HG02798 (cell line): ENCODE data around the gene DIP2C.

Source experiments
- ATAC-seq: cut with Tn5 transposase; IDR thresholded peaks from one replicate; pipeline ENCODE4 v1.9.1; 2021; ENCODE audit warnings: mild to moderate bottlenecking; ENCODE audit not compliant: unreplicated experiment, poor library complexity

The DIP2C gene

DNA sequence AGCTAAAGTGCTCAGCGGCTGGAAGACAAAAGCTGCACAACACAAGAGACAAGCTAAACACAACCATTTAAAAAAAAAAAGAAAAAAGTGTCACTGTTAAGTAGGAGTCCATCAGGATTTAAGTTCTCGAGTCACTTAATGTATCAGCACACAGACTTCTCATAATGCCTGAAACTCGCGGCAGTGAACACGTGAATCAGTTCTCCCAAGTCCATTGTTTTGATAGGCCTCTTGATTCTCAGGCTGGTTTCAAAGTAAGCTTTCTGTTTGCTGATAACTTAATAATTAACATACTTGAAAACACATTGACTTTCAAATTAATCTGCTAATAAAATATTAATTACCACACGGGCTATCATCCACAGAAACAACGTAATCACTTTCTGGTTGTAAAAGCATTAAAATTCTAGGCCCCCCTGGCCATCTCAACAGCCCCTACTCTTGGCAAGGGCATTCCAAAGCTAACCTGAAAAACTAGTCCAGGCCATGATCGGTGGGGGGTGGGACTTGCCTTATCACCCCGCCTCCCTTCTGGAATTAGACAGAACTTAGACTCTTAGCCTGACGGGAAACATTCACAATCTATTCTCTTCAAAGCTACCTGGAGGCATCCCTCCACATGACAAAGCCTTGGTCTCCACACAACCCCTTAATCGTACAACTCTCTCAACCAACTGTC is 129.0 kb downstream of the DIP2C start:
- no peak for ATAC-seq

DNA sequence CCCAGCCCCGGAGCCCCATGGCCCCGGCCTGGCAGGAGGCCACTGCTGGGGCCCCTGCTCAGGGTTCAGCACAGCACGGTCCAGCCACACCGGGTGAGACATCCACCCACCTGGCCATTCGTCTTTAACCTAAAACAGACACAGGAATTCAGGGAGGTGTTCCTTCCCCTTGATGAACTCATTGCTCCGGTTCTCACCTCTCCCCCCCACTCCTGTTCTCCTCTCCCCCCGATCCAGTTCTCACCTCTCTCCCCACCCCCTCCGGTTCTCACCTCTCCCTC is 129.8 kb downstream of the DIP2C start:
- no peak for ATAC-seq

DNA sequence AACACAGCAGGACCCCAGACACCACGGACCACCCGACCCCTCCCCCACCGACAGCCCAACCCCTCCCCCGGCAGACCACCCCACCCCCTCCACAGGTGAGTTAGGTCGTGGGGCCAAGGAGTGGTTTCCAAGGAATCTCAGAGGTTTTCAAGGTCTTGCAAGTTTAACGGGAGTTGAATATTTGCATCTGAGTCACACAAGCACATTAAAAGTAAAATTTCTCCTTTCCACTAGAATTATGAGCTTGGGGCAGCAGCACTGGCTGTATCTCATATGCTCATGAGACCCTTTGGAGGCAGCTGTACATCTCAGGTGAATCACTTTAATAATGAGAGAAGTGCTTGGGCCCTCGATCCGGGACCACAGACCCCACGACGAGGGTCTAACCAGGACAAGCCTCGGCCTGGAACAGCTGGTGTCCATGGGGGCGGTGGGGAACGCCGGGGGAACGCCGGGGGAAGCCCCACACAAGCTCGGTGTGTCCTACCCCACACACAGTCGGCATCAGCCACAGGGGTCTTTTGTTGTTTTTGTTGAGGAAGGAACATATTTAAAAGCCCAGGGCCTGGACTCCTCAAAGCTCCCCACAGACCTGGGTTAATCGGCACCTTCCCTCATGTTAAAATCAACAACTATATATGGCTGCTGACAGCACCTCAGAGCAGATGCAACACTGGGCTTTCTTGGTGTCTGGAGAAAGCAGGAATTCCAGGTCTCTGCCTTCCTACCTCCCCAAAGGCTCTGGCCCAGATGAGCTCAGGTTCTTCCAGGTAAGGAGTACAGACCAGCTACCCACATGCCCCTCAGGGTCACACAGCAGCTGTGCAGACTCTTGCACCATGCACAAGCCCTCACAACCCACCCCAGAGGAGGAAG is 130.3 kb downstream of the DIP2C start:
- no peak for ATAC-seq

DNA sequence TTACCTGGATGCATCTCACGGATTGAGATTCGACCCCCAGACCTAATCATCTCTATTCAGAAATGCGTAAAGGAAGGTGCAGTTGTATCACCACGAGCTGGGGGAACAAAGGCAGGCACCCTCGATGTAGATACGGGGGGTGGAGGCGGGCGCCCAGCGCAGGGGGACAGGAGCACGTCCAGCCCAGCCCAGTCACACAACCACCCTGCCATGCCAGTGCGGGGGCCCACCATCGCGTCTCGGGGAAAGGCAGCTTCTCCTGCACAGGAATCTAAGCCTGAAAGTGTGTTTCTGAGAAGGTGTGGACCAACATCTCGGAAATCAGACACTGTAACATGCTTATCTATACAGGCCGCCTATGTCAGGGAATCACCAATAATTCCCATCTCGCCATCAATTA is 131.1 kb downstream of the DIP2C start:
- no peak for ATAC-seq

DNA sequence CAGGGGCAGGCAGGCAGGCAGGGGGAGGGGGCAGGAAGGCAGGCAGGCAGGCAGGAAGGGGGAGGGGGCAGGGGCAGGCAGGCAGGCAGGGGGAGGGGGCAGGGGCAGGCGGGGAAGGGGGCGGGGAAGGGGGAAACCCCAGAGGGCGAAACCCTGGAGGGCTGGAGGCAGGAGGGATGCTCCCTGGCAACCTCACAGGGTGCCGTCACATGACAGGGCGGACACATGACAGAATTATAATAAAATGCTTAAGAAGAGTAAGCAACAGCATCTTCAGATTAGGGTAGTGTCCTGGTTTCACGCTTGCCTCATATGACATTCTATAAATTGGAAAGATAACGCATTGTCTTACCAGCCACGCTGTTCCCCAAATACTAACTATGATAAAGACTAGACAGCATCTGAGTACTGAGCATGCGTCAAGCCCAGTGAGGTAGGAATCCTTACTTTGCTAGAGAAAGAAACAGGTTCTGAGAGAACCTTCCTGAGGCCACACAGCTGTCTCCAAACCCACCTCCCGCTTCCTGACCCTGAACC is 131.6 kb downstream of the DIP2C start:
- no peak for ATAC-seq

DNA sequence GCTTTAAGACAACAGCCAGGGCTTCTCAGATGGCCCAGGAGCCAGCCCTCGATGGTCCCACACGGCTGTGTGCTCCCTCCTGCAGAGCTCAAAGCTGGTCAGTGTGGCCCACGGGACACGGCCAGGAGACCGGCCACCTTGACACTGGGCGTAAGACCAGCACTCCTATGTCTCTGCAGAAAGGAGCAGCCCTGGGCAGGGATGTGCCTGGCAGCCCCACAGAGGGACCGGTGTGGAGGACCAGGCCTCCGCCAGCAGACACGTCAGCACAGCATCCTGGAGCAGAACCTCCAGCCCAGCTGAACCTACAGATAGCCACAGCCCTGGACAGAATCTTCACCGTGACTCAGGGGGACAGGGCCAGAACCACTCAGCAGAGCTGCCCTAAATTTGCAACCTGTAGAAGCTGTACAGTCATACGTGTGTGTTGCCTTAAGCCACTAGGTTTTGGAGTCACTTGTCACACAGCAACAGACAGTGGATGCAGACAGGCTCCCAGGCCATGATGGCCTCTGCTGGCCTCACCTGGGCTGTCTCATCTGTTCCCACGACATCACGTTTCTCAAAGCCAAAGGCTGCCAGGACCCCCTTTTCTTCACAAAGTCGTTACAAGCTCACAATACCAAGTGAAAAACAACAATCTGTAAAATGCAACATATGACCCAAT is 132.4 kb downstream of the DIP2C start:
- no peak for ATAC-seq

DNA sequence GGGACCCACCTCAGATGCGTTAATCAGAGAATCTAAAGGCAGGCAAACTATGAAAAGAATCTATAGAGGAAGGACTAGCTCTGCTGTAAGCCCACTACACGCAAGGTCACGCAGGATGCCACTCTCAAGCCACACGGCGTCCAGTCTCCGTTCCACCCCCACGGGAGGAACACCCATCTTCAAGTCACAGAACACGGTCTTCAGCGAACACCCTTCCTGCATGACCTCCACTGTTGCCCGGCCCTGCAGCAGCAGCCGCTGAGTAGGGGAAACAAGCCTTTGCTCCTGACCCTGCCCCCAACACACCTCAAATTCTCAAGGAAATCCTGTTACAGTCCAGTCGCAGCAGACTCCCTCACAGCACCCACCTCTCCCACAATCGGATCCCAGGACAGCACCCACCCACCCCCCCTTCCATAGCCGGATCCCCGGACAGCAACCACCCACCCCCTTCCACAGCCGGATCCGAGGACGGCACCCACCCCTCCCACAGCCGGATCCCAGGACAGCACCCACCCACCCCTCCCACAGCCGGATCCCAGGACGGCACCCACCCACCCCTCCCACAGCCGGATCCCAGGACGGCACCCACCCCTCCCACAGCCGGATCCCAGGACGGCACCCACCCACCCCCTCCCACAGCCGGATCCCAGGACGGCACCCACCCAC is 133.7 kb downstream of the DIP2C start:
- ATAC-seq: no peak

DNA sequence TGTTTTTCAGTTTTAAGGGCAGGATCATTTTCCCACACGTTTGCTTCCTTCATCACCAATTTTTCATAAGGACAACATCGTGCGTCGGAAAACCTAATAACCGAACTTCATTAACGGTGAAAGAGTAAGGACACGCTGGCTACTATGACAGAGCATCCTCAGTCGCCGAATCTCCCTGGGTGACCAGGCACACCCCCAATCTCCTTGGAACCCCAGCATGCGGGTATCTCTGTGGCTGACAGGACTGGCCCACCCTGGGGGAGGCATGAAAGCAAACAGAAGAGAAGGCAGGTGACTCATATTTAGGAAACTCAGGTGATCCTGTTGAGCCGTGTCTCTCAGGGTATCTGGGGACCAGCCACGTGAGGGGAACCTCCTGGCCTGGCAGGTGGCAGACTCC is 134.2 kb downstream of the DIP2C start:
- ATAC-seq: no peak

DNA sequence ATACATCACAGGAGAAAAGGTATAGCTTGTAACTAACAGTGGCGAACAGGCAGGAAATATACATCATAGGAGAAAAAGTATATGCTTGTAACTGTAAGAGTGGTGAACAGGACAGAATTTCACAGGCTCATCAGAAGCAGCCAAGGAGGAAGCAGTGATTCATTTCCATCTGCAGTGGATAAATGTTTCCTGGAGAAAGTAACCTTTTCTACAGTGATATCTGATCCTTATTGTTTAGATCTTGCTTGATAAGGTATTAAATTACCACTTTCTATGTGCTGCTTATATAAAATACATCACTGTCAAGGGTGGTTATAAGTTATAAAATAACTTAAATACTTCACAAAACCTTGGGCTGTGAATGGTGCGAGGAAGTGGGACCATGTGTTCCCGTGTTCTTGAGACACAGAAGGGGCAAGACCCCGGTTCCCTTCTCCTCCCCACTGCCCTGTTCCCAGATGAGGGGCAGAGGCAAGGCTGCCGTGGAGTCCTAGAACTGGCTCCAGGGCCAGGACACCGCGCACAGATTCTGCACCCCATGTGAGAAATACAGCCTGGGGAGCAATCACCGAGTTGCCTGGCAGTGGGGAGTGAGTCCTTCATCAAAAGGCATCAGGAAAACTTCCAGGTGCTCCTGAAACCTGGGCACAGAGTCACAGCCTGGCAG is 135.2 kb downstream of the DIP2C start:
- ATAC-seq: no peak

DNA sequence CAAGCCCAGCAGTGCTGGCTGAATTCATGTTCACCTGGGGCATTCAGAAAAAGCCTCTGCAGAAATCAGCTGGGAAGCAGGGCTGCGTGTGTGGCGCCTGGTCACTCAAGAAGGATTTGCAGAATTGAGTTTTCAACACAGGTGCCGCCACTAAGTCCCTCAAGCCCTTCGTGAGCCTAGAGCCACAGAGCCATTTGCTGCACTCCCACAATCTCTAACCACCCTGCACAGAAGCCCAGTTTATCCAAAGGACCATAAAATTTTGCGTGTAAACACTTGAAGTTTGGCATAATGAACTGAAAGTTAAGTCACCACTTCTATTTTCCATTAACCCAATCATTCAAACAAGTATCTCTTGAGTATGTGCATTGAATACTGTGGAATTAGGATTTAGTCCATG is 136.2 kb downstream of the DIP2C start:
- no peak for ATAC-seq

DNA sequence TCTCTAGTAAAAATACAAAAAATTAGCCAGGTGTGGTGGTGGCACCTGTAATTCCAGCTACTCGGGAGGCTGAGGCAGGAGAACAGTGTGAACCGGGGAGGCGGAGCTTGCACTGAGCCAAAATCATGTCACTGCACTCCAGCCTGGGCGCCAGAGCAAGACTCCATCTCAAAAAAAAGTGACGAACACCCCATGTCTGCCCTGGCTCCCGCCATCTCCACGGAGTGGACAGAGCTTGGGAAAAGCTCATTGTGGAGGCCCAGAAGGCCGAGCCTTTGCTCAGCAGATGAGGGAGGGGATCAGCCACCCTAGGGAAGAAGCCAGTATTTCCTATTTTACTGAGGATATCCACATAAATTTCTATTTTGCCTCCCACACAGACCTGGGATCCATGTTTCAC is 136.8 kb downstream of the DIP2C start:
- ATAC-seq: no peak

DNA sequence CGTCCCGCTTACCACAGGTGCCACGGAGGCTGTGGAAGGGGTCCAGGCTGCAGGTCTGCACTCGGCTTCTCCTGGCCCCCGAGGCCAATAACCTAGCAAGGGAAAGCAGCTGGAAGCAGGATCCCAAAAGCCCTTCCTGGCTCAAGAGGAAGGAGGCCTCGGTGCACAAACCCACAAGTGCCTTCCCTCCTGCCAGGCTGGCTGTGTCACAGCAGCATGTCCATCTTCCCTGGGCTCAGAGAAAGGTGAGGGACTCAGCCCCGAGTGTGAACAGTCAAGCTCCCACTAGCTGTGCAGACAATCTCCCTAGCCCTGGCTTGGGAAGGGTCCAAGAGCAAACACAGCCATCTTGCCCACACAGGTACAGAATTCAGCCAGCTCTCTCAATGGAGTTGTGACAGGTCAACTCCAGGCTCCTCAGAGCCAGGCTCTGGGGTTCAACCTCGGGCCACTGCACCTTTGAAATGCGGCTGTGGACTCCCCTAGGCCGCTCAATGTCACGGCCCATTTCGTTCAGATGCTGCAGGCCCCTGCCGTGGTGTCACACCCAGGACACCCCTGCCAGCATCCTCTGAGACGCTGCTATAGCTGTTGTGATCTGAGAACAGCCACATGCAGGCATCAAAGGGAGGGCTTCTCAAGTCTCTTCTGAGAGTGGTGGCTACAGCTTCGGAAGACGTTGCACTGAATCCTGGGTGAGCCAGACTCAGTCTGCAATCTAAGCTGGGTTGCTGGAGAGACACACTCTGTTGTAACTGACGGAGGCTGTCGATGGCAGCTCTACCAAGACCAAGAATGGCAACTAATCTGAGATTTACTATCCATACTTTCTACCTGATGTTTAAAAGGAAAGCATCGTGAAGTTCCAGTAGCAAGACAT is 137.9 kb downstream of the DIP2C start:
- ATAC-seq: no peak

DNA sequence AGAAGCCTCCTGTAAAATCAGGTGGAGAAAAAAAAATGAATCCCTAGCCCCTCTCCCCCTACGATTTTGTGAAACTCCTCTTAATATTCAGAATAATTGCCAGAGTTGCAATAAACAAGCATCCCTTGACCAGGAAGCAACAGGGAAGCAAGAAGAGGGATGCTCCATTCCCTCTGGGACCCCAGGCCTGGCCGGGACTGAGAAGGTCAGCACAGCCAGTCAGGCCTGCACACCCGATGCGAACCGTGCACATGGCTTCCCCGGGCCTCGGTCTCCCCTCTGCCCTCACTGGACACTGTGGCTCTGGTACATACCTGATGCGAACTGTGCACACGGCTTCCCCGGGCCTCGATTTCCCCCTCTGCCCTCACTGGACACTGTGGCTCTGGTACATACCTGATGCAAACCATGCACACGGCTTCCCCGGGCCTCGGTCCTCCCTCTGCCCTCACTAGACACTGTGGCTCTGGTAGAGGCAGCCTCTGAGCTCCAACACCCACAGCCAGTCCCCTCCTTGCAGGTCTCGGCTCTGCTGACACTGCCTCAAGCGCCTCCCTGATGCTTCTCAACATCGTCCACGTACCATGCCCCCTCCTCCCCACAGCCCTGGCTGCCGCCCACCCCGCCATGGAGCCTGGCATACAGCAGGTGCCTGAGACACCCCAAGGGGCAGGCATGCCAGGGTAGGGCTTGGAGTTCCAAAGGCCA is 138.6 kb downstream of the DIP2C start:
- no peak for ATAC-seq

DNA sequence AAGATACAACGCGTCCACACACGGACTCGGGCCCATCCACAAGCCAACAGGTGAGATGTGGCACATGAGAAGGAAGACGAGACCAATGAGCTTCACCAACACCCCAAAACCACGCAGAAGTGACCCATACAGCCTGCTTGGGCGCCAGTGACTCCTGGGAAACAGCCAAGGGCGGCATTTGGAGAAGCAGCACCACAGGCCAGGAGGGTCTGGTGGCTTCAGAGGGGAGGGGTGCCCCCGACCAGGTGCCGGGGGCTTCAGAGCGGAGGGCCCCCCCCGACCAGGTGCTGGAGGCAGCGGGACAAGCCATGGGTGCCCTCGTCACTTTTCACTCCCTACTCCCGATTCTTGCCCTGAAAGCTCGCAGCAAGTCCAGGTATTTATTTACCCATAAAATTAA is 140.1 kb downstream of the DIP2C start:
- no peak for ATAC-seq

DNA sequence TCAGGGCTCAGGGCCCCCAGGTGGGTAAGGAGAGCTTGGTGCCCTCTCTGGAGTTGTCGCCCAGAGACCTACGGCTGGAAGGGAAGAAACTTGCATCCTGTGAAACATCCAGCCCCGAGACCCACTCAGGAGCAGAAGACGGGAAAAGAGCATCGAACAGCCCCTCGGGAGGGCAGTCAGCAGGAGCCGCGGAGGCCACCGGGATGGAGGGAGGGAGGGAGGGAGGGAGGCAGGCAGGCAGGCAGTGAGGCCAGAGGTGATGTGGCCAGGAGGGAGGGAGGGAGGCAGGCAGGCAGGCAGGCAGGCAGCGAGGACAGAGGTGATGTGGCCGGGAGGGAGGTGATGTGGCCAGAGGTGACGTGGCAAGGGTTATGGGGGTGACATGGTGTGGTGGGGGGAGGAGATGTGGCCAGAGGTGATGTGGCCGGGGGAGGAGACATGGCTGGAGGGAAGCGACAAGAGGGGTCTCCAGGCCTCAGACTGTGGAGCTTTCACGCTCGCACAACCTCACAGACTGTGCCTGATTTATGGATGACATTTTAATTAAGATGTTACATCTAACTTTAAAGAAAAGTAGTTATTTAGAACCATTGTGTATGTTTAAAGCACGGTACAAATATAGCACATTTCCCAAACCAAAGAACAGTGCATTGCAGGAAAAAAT is 141.1 kb downstream of the DIP2C start:
- ATAC-seq: no peak

DNA sequence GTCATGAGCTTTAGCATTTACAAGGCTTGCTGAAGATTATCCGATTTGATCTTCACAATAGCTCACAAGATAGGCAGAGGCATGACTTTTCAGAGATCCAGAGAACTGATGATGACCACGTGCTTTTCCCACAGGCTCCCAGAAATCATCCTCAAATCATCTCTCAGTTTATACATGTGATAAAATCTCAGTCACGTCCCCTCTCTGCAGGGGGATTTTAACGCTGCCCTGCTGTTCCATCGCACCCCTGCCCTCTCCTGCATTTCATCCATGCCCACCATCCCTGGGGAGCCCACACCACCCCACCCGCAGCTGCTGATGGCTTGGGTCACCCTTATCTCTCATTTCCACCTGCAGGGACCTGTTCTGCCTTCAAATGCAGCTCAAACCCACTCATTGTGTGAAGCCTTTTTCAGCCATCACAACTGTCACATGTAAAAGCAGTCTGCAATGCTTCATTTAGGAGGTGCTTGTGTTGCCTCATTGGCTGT is 141.8 kb downstream of the DIP2C start:
- no peak for ATAC-seq

DNA sequence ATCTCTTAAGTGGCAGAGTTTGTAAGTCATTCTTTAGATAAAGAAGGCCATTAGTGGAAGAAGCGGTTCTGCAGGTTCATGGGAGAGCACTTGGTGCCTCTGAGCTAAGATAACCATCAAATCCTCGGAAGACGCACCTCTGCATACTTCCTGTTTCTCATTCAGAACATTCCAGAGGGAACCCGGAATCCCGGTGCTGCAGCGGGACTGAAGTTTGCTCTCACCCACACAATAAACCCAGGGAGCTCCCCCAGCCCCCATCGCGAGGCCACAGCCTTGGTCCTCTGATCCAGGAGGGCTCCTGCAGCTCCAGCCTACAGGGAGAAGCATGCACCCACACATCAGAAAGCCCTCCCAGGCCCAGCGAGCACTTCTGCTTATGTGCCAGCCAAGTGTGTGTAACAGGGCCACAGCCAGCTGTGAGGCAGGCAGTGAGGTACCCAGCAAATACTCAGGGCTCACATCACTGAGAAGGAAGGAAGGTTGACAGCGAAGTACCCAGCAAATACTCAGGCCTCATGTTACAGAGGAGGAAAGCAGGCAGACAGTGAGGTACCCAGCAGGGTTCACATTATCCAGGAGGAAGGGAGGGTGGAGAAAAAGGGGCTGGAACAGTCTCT is 142.4 kb downstream of the DIP2C start:
- no peak for ATAC-seq

DNA sequence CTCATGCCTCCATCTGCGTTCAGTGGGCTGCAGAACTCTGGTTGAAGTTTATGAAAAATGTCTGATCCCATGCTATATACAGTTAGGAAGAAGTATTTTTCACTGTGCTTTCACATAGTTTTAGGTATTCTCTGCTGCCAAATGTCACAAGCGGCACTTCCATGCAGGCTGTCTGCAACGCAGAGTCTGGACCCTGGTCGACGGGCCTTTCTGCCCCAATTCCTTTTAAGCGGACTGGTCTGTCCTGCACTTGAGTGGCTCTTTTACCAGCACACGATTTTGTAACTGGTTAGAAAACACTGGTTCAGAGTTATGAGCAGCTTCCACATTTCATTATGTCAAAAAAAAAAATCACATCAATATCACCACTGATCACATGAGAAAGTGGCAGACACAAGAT is 143.0 kb downstream of the DIP2C start:
- ATAC-seq: no peak
